Subcutaneous abdominal adipose tissue (tissue), 5 donors: ENCODE data around the gene RPL4.
A peak's percentile ranks its signal among the peaks of the same experiment; 100 is the strongest.
"Not testable (repeated sequence)": the region's sequence is repeated elsewhere in the genome, so short reads cannot be mapped to it uniquely, and the experiment has no call there.

Experiments used
- H3K27ac ChIP-seq: one replicate; pipeline ENCODE4 v1.7.0; 2013; ENCODE audit warnings: low read depth, mild to moderate bottlenecking, inconsistent platforms, low read length, moderate library complexity
- H3K27me3 ChIP-seq, 5 donors: one replicate each; pipeline ENCODE4 v1.7.0; 2013; ENCODE audit warnings: low read length in 5 of 5, inconsistent platforms in 1 of 5; ENCODE audit not compliant: control insufficient read depth in 5 of 5, insufficient read depth in 4 of 5
- H3K36me3 ChIP-seq, 5 donors: one replicate each; pipeline ENCODE4 v1.7.0; 2013; ENCODE audit warnings: low read length in 5 of 5; ENCODE audit not compliant: control insufficient read depth in 5 of 5, insufficient read depth in 5 of 5
- H3K4me1 ChIP-seq, 5 donors: one replicate each; pipeline ENCODE4 v1.7.0; 2013; ENCODE audit warnings: low read length in 5 of 5, mild to moderate bottlenecking in 3 of 5, moderate library complexity in 1 of 5; ENCODE audit not compliant: control insufficient read depth in 5 of 5, insufficient read depth in 5 of 5
- H3K4me3 ChIP-seq, 5 donors: one replicate each; pipeline ENCODE4 v1.7.0; 2013; ENCODE audit warnings: low read length in 5 of 5, low read depth in 1 of 5
- H3K9ac ChIP-seq, 5 donors: one replicate each; pipeline ENCODE4 v1.7.0; 2013; ENCODE audit warnings: low read length in 5 of 5, mild to moderate bottlenecking in 4 of 5, moderate library complexity in 3 of 5
- H3K9me3 ChIP-seq, 5 donors: one replicate each; pipeline ENCODE4 v1.7.0; 2013; ENCODE audit warnings: low read length in 5 of 5; ENCODE audit not compliant: control insufficient read depth in 5 of 5
- donor health status: healthy.
- donor health status: healthy.
- donor health status: healthy.
- donor health status: healthy.
- donor health status: healthy.

RPL4 gene

GRCh38 chr15:66505430-66505811, 766 bp upstream of the RPL4 start:
- H3K4me1 ChIP-seq: peaks cover 2 to 29% (median 25%) of the 10 kb centered on the region in 5 donors
- H3K36me3 ChIP-seq: peaks cover 16 to 28% (median 27%) of the 10 kb centered on the region in 5 donors
- H3K9me3 ChIP-seq: no peaks in the 10 kb centered on the region
- H3K27ac ChIP-seq: peak overlapping the region; percentile 99
- peak overlapping the region; percentile 80 to 100 (median 93) for H3K9ac ChIP-seq
- H3K4me3 ChIP-seq: peak overlapping the region; percentile 82 to 100 (median 94)
- no peaks in the 10 kb centered on the region for H3K27me3 ChIP-seq

- Histone ChIP-seq H3K36me3 (peaks cover 19 to 42% (median 41%) of the 10 kb centered on the region in 5 donors), H3K27me3 (no peaks in the 10 kb centered on the region), H3K9ac (peak overlapping the region; percentile 80 to 100 (median 93)), H3K4me1 (peaks cover 2 to 29% (median 25%) of the 10 kb centered on the region in 5 donors), H3K4me3 (peak overlapping the region; percentile 82 to 100 (median 94)), H3K27ac (peak overlapping the region; percentile 99), H3K9me3 (no peaks in the 10 kb centered on the region)
Observed at GRCh38 chr15:66503780-66504562, 684 bp downstream of the RPL4 start.

GRCh38 chr15:66503041-66503648, 1.5 kb downstream of the RPL4 start:
- Histone ChIP-seq H3K27ac (peak overlapping the region; percentile 99), H3K4me3 (peak overlapping the region; percentile 82 to 100 (median 94))

GRCh38 chr15:66502491-66502890, 2.2 kb downstream of the RPL4 start:
- Histone ChIP-seq H3K4me3 (peak overlapping the region in 3 of 5 donors; percentile 29 to 94 (median 82)), H3K4me1 (peaks cover 2 to 36% (median 35%) of the 10 kb centered on the region in 5 donors), H3K9me3 (no peaks in the 10 kb centered on the region), H3K9ac (peak overlapping the region in 1 of 5 donors; percentile 35), H3K27me3 (no peaks in the 10 kb centered on the region), H3K36me3 (peaks cover 19 to 54% (median 47%) of the 10 kb centered on the region in 5 donors), H3K27ac (peak overlapping the region; percentile 99)

More at GRCh38 chr15:66503041-66503648, 1.5 kb downstream of the RPL4 start:
- peaks cover 19 to 50% (median 46%) of the 10 kb centered on the region in 5 donors for H3K36me3 ChIP-seq
- peaks cover 2 to 31% (median 30%) of the 10 kb centered on the region in 5 donors for H3K4me1 ChIP-seq
- H3K27me3 ChIP-seq, H3K9me3 ChIP-seq: not testable (repeated sequence)
- H3K9ac ChIP-seq: peak overlapping the region; percentile 80 to 100 (median 93)

- peaks cover 6 to 41% (median 39%) of the 10 kb centered on the region in 5 donors for H3K4me1 ChIP-seq
- not testable (repeated sequence) for H3K27ac ChIP-seq
- H3K36me3 ChIP-seq: peaks cover 20 to 59% (median 50%) of the 10 kb centered on the region in 5 donors
Observed at GRCh38 chr15:66500346-66500745, 4.3 kb downstream of the RPL4 start.

GRCh38 chr15:66498501-66499386, 5.9 kb downstream of the RPL4 start:
- Histone ChIP-seq H3K4me1 (peaks cover 6 to 40% (median 32%) of the 10 kb centered on the region in 5 donors), H3K9ac (no peak overlapping the region), H3K27me3 (no peaks in the 10 kb centered on the region), H3K36me3 (peaks cover 35 to 70% (median 64%) of the 10 kb centered on the region in 5 donors), H3K27ac (peak overlapping the region; percentile 93), H3K4me3 (no peak overlapping the region), H3K9me3 (no peaks in the 10 kb centered on the region)

More at GRCh38 chr15:66500346-66500745, 4.3 kb downstream of the RPL4 start:
- H3K4me3 ChIP-seq, H3K9me3 ChIP-seq, H3K9ac ChIP-seq, H3K27me3 ChIP-seq: not testable (repeated sequence)

GRCh38 chr15:66497502-66498455, 6.9 kb downstream of the RPL4 start, which contains the start of gene SNAPC5:
Gene SNAPC5 (minus strand): TSS chr15:66497762. CDS start chr15:66497731, 31 bp downstream.
- Histone ChIP-seq H3K27ac (peak within 1 kb of the TSS; percentile 93), H3K4me1 (peaks cover 3 to 31% (median 23%) of the 10 kb centered on the region in 5 donors), H3K9ac (peak within 1 kb of the TSS; percentile 92 to 99 (median 98)), H3K27me3 (no peaks in the 10 kb centered on the region), H3K4me3 (peak within 1 kb of the TSS; percentile 81 to 98 (median 97)), H3K9me3 (no peaks in the 10 kb centered on the region), H3K36me3 (peaks cover 40 to 75% (median 67%) of the 10 kb centered on the region in 5 donors)

- H3K4me3 ChIP-seq: peak overlapping the region; percentile 81 to 98 (median 97)
- peak overlapping the region; percentile 93 for H3K27ac ChIP-seq
- H3K36me3 ChIP-seq: peaks cover 43 to 75% (median 64%) of the 10 kb centered on the region in 5 donors
- no peaks in the 10 kb centered on the region for H3K27me3 ChIP-seq
- peak overlapping the region; percentile 92 to 99 (median 98) for H3K9ac ChIP-seq
- H3K9me3 ChIP-seq: no peaks in the 10 kb centered on the region
- peaks cover 3 to 27% (median 22%) of the 10 kb centered on the region in 5 donors for H3K4me1 ChIP-seq
Observed at GRCh38 chr15:66496951-66497501, 7.6 kb downstream of the RPL4 start.
